SK-N-SH treated with all-trans-retinoic acid at 6 μM for 48 hours (cell line): ENCODE results near the gene DNASE1.

ENCODE experiments used
- ARNTL ChIP-seq: fragments of 450-650 bp; formaldehyde crosslinking; IDR thresholded peaks from 2 replicates; pipeline ENCODE4 v1.5.0; 2020; ENCODE audit warnings: low read depth, mild to moderate bottlenecking, moderate library complexity, borderline replicate concordance
- BACH2 ChIP-seq: fragments of 250-450 bp; sonication (Bioruptor Pico); IDR thresholded peaks from 2 replicates; pipeline ENCODE4 v1.9.0; 2021; ENCODE audit warnings: mild to moderate bottlenecking, borderline replicate concordance
- CSRNP3 ChIP-seq: fragments of 250-450 bp; sonication (Bioruptor Pico); IDR thresholded peaks from 2 replicates; pipeline ENCODE4 v1.5.1; 2021; ENCODE audit warnings: mild to moderate bottlenecking, moderate library complexity
- ISL1 ChIP-seq: fragments of 250-450 bp; sonication (Bioruptor Pico); IDR thresholded peaks from 2 replicates; pipeline ENCODE4 v2.1.2; 2022; ENCODE audit warnings: mild to moderate bottlenecking, moderate library complexity
- PPARA ChIP-seq: fragments of 250-450 bp; sonication (Bioruptor Pico); IDR thresholded peaks from 2 replicates; pipeline ENCODE4 v1.5.0; 2020; ENCODE audit warnings: mild to moderate bottlenecking, borderline replicate concordance
- RARB ChIP-seq: fragments of 250-450 bp; sonication (Bioruptor Pico); IDR thresholded peaks from 2 replicates; pipeline ENCODE4 v1.8.0; 2021; ENCODE audit warnings: mild to moderate bottlenecking, moderate library complexity
- SNAI2 ChIP-seq: fragments of 250-450 bp; sonication (Bioruptor Pico); IDR thresholded peaks from 2 replicates; pipeline ENCODE4 v1.5.0; 2020; ENCODE audit warnings: mild to moderate bottlenecking, moderate library complexity
- TCF4 ChIP-seq: fragments of 250-450 bp; sonication (Bioruptor Pico); IDR thresholded peaks from 2 replicates; pipeline ENCODE4 v1.8.0; 2021; ENCODE audit warnings: mild to moderate bottlenecking, moderate library complexity, borderline replicate concordance
- TOX ChIP-seq: fragments of 250-450 bp; sonication (Bioruptor Pico); IDR thresholded peaks from 2 replicates; pipeline ENCODE4 v1.8.0; 2021; ENCODE audit warnings: mild to moderate bottlenecking, moderate library complexity, borderline replicate concordance
- ZFP3 ChIP-seq: fragments of 250-450 bp; sonication (Bioruptor Pico); IDR thresholded peaks from 2 replicates; pipeline ENCODE4 v1.5.0; 2020; ENCODE audit warnings: mild to moderate bottlenecking, moderate library complexity
- ZFP30 ChIP-seq: fragments of 450-650 bp; formaldehyde crosslinking; IDR thresholded peaks from 2 replicates; pipeline ENCODE4 v1.5.0; 2022; ENCODE audit warnings: mild to moderate bottlenecking, moderate library complexity
- TF ChIP-seq, protein P1 (sequence below): fragments of 250-450 bp; sonication (Bioruptor Pico); IDR thresholded peaks from 2 replicates; pipeline ENCODE4 v1.8.0; 2020; ENCODE audit warnings: mild to moderate bottlenecking, moderate library complexity, borderline replicate concordance

DNA sequence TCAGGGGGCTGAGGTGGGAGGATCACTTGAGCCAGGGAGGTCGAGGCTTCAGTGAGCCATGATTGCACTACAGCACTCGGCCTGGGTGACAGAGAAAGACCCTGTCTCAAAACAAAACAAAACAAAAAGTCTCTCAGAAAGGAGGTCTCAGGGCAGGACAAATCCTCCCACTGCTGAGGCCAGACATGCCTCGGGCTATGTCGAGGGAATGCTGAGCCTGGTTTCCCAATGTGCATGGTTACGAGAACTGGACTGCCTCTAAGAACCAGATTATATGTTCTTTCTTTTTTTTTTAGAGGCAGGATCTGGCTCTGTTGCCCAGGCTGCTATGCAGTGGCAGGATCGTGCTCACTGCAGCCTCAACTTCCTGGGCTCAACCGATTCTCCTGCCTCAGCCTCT is 35.2 kb downstream of the DNASE1 start:
- TF ChIP-seq ARNTL (CRISPR knock-in tag) (no peak), RARB (CRISPR knock-in tag) (no peak), SNAI2 (CRISPR knock-in tag) (no peak), ZFP3 (CRISPR knock-in tag) (no peak), PPARA (CRISPR knock-in tag) (no peak), CSRNP3 (CRISPR knock-in tag) (no peak), ISL1 (CRISPR knock-in tag) (no peak), TCF4 (no peak), BACH2 (CRISPR knock-in tag) (no peak), TOX (CRISPR knock-in tag) (no peak), ZFP30 (CRISPR knock-in tag) (no peak)
- TF ChIP-seq, protein P1, sequence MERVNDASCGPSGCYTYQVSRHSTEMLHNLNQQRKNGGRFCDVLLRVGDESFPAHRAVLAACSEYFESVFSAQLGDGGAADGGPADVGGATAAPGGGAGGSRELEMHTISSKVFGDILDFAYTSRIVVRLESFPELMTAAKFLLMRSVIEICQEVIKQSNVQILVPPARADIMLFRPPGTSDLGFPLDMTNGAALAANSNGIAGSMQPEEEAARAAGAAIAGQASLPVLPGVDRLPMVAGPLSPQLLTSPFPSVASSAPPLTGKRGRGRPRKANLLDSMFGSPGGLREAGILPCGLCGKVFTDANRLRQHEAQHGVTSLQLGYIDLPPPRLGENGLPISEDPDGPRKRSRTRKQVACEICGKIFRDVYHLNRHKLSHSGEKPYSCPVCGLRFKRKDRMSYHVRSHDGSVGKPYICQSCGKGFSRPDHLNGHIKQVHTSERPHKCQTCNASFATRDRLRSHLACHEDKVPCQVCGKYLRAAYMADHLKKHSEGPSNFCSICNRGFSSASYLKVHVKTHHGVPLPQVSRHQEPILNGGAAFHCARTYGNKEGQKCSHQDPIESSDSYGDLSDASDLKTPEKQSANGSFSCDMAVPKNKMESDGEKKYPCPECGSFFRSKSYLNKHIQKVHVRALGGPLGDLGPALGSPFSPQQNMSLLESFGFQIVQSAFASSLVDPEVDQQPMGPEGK (CRISPR knock-in tag) = no peak
